Esophagus muscularis mucosa (tissue), 4 donors: ENCODE data around the gene UBE2E2. TPM values are rescaled to one million over a fixed set of nuclear protein-coding genes. Genes with fewer than 3 reads are reported as not detected.

Experiments used
- DNase-seq: peaks from one replicate; pipeline ENCODE4 v3.0.0-alpha.2; 2017; ENCODE audit errors: extremely low spot score
- H3K27ac ChIP-seq, 4 donors: fragments of 200-600 bp; sonication (generic); replicated peaks in 1 of 4; 1 replicate in 3 of 4; 2 replicates in 1 of 4; pipeline ENCODE4 v1.5.1; 2016 to 2019; ENCODE audit warnings: mild to moderate bottlenecking in 1 of 4
- H3K27me3 ChIP-seq, 4 donors: fragments of 200-600 bp; sonication (generic); one replicate each; pipeline versions ENCODE4 v1.5.1 to v1.6.0; 2016 to 2019
- H3K36me3 ChIP-seq, 4 donors: fragments of 200-600 bp; sonication (generic); one replicate each; pipeline ENCODE4 v1.5.1; 2016 to 2019
- H3K4me1 ChIP-seq, 4 donors: fragments of 200-600 bp; sonication (generic); one replicate each; pipeline ENCODE4 v1.5.1; 2016 to 2019
- H3K4me3 ChIP-seq, 4 donors: fragments of 200-600 bp; sonication (generic); 1 replicate in 2 of 4; 2 replicates in 2 of 4; pipeline ENCODE4 v1.5.1; 2016 to 2019; ENCODE audit warnings: mild to moderate bottlenecking in 4 of 4, moderate library complexity in 1 of 4
- H3K9me3 ChIP-seq, 4 donors: fragments of 200-600 bp; sonication (generic); 1 replicate in 3 of 4; 2 replicates in 1 of 4; pipeline ENCODE4 v1.5.1; 2016 to 2019
- CTCF ChIP-seq, 3 experiments: fragments of 200-600 bp in 2 of 3; fragments of 450-650 bp in 1 of 3; sonication (generic) in 2 of 3; IDR thresholded peaks; one replicate each; pipeline ENCODE4 v1.5.1; 2017 to 2019; ENCODE audit warnings: antibody characterized with exemption in 3 of 3, mild to moderate bottlenecking in 2 of 3, moderate library complexity in 1 of 3
- EP300 ChIP-seq: sonication (generic); formaldehyde crosslinking; IDR thresholded peaks from one replicate; pipeline ENCODE4 v1.6.1; 2017; ENCODE audit warnings: antibody characterized with exemption
- POLR2A ChIP-seq: fragments of 450-650 bp; IDR thresholded peaks from one replicate; pipeline ENCODE4 v1.6.1; 2017; ENCODE audit warnings: antibody characterized with exemption, moderate library complexity, mild to moderate bottlenecking, low read depth
- POLR2AphosphoS5 ChIP-seq, 2 donors: sonication (generic); formaldehyde crosslinking; IDR thresholded peaks; one replicate each; pipeline ENCODE4 v1.6.1; 2017; ENCODE audit warnings: antibody characterized with exemption in 2 of 2
- WGBS: methylation state at CpG from one replicate; pipeline ENCODE4 v1.1.5; 2018; 5-methylcytosine and 5-hydroxymethylcytosine counted together
- intact Hi-C: fragments of 100-400 bp; cut with DNase I; formaldehyde crosslinking; loops from one replicate; pipeline ENCODE4 v1.15.1; 2023
- total RNA-seq, 4 donors: library from RNA; depleted of rRNA; stranded (reverse); fragments of >200 nt; gene quantifications; one replicate each; pipeline versions ENCODE4 v1.1.0 to v1.2.1, GENCODE V29; 2016

Gene UBE2E2
- total RNA-seq, 4 donors from 2014 or later: 53.5 to 143 (median 90.3) TPM

GRCh38 chr3:23201154-23201838 lies 1.8 kb upstream of the UBE2E2 start:
- Histone ChIP-seq H3K9me3 (no peaks in the 10 kb centered on the region), H3K27me3 (no peaks in the 10 kb centered on the region), H3K36me3 (no peaks in the 10 kb centered on the region), H3K4me3 (no peak overlapping the region), H3K4me1 (peaks cover 17 to 32% (median 24%) of the 10 kb centered on the region in 4 donors), H3K27ac (no peak overlapping the region)
- TF ChIP-seq EP300 (no peak), POLR2AphosphoS5 (IDR thresholded peaks at IDR 0.05) (no peak), CTCF (IDR thresholded peaks at IDR 0.05) (no peak), POLR2A (no peak)
- WGBS: 85% methylated on average over 10 of the region's 10 CpGs
- DNase-seq: no peak
- intact Hi-C loops: loop anchor here (5.0 to 10.0 kb wide), 2 partner anchors 254 to 606 kb away; partner anchors contain the start of gene UBE2E1

DNA sequence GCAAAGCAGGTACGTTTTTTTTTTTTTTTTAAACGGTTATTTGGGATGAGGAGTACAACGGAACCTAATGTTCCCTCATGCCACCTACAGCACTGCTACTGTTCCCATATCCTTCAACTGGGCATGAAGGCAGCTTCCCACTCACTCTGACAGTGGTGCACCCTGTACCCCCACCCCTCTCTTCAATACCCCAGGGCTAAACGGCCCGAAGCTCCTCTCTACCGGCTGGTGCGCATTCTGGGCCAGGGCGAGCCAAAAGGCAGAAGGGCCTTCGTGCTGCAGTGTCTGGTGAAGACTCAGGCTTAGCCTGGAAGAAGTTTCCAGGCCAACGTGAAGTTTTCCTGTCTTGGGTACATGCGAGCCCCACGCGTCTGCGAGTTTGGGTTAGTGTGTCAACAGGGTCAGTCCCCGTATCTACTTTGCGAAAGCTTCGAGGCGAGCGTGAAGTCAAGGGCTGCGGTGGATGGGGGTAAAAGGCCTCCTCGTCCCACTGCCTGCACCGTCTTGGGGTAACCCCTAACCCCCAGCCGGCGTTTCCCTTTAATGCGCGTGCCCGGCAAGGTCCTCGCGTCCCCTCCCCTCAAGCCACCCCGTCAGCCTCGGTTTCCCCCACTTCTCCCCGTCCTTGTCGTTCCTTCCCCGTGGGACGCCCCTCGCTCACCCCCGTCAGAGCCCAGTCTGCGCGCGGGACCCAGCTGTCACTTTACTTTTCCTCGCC lies 765 bp upstream of the UBE2E2 start:
- peaks cover 17 to 33% (median 27%) of the 10 kb centered on the region in 4 donors for H3K4me1 ChIP-seq
- no peaks in the 10 kb centered on the region for H3K36me3 ChIP-seq
- peak overlapping the region; percentile 82 to 93 (median 88) for H3K27ac ChIP-seq
- H3K4me3 ChIP-seq: peak overlapping the region; percentile 83 to 99 (median 96)
- TF ChIP-seq CTCF (IDR thresholded peaks at IDR 0.05): no peak
- TF ChIP-seq POLR2A: no peak
- no peak for TF ChIP-seq EP300
- no peak for TF ChIP-seq POLR2AphosphoS5 (IDR thresholded peaks at IDR 0.05)
- 18% methylated on average over 28 of the region's 41 CpGs for WGBS
- intact Hi-C loops: loop anchor here (5.0 to 10.0 kb wide), 2 partner anchors 252 to 605 kb away; partner anchors contain the start of gene UBE2E1
- peak; percentile 93 for DNase-seq
- H3K9me3 ChIP-seq: no peaks in the 10 kb centered on the region
- H3K27me3 ChIP-seq: no peaks in the 10 kb centered on the region

- Histone ChIP-seq H3K4me1 (peaks cover 17 to 33% (median 27%) of the 10 kb centered on the region in 4 donors), H3K27ac (peak overlapping the region; percentile 82 to 93 (median 88)), H3K27me3 (no peaks in the 10 kb centered on the region), H3K9me3 (no peaks in the 10 kb centered on the region), H3K4me3 (peak overlapping the region; percentile 83 to 99 (median 96)), H3K36me3 (no peaks in the 10 kb centered on the region)
- intact Hi-C loops: loop anchor here (5.0 to 10.0 kb wide), 2 partner anchors 251 to 603 kb away; partner anchors contain the start of gene UBE2E1
- 1% methylated on average over 19 of the region's 19 CpGs for WGBS
- TF ChIP-seq EP300 (no peak), CTCF (IDR thresholded peaks at IDR 0.05) (no peak), POLR2AphosphoS5 (IDR thresholded peaks at IDR 0.05) (no peak), POLR2A (no peak)
- DNase-seq: no peak
These were observed 692 bp downstream of the UBE2E2 start for GRCh38 chr3:23203708-23204330.

GRCh38 chr3:23206366-23206765 lies 3.2 kb downstream of the UBE2E2 start:
- no peak overlapping the region for H3K27ac ChIP-seq
- peaks cover 17 to 33% (median 26%) of the 10 kb centered on the region in 4 donors for H3K4me1 ChIP-seq
- TF ChIP-seq CTCF (IDR thresholded peaks at IDR 0.05) (no peak), EP300 (no peak), POLR2AphosphoS5 (IDR thresholded peaks at IDR 0.05) (no peak), POLR2A (no peak)
- no peaks in the 10 kb centered on the region for H3K27me3 ChIP-seq
- DNase-seq: no peak
- 90% methylated on average over 3 of the region's 3 CpGs for WGBS
- no peaks in the 10 kb centered on the region for H3K36me3 ChIP-seq
- no peak overlapping the region for H3K4me3 ChIP-seq
- intact Hi-C loops: loop anchor here (10.0 kb wide), 1 partner anchor 248 kb away; no protein-coding TSS in a partner anchor
- no peaks in the 10 kb centered on the region for H3K9me3 ChIP-seq
